HepG2 (cell line): ENCODE data around the gene TXNL4B. TPM values are rescaled to one million over a fixed set of nuclear protein-coding genes. Genes with fewer than 3 reads are reported as not detected.
A peak's percentile ranks its signal among the peaks of the same experiment; 100 is the strongest.

ENCODE experiments used
- CCDC6 ChIP-seq: sonication (generic); formaldehyde crosslinking; IDR thresholded peaks from 2 replicates; pipeline ENCODE4 v1.8.1; 2022; ENCODE audit warnings: mild to moderate bottlenecking, missing genetic modification reagents, moderate library complexity
- HNF4G ChIP-seq, 2 experiments: sonication (generic) in 1 of 2; formaldehyde crosslinking in 1 of 2; IDR thresholded peaks; 2 replicates each; pipeline versions ENCODE4 v1.4.0 to v1.6.1; 2011 to 2020; ENCODE audit warnings: borderline replicate concordance in 2 of 2, low read depth in 2 of 2, mild to moderate bottlenecking in 2 of 2, low read length in 1 of 2, missing genetic modification reagents in 1 of 2, moderate library complexity in 1 of 2
- HOMEZ ChIP-seq: IDR thresholded peaks from 2 replicates; pipeline ENCODE4 v1.6.1; 2016; ENCODE audit warnings: low read depth
- KLF11 ChIP-seq: IDR thresholded peaks from 2 replicates; pipeline ENCODE4 v1.6.1; 2016; ENCODE audit warnings: missing compliant biosample characterization
- MIER3 ChIP-seq: IDR thresholded peaks from 2 replicates; pipeline ENCODE4 v1.6.1; 2016; ENCODE audit warnings: missing compliant biosample characterization, borderline replicate concordance
- NFRKB ChIP-seq: fragments of 450-650 bp; IDR thresholded peaks from 2 replicates; pipeline ENCODE4 v1.6.1; 2017
- NR2F2 ChIP-seq: IDR thresholded peaks from 2 replicates; pipeline ENCODE4 v1.6.1; 2012; ENCODE audit warnings: low read depth, inconsistent platforms, borderline replicate concordance
- PAF1 ChIP-seq: IDR thresholded peaks from 2 replicates; pipeline ENCODE4 v1.6.1; 2016; ENCODE audit warnings: missing genetic modification reagents, missing compliant biosample characterization
- POLR2AphosphoS5 ChIP-seq: IDR thresholded peaks from 2 replicates; pipeline ENCODE4 v1.6.1; 2012; ENCODE audit warnings: low read depth, low read length
- RFXANK ChIP-seq: IDR thresholded peaks from 2 replicates; pipeline ENCODE4 v1.6.1; 2016
- SALL2 ChIP-seq: sonication (generic); formaldehyde crosslinking; IDR thresholded peaks from 2 replicates; pipeline ENCODE4 v1.8.1; 2023; ENCODE audit warnings: mild to moderate bottlenecking, missing genetic modification reagents, inconsistent platforms
- SKIL ChIP-seq: sonication (generic); formaldehyde crosslinking; IDR thresholded peaks from 2 replicates; pipeline ENCODE4 v1.8.0; 2022; ENCODE audit warnings: missing genetic modification reagents, mild to moderate bottlenecking, moderate library complexity, borderline replicate concordance
- SMC3 ChIP-seq: IDR thresholded peaks from 2 replicates; pipeline ENCODE4 v1.6.1; 2011; ENCODE audit warnings: low read length, improper control_type of control experiment
- SNAPC2 ChIP-seq: sonication (generic); formaldehyde crosslinking; IDR thresholded peaks from 2 replicates; pipeline ENCODE4 v1.8.1; 2022; ENCODE audit warnings: mild to moderate bottlenecking, missing genetic modification reagents
- SOX5 ChIP-seq: IDR thresholded peaks from 2 replicates; pipeline ENCODE4 v1.6.1; 2016; ENCODE audit warnings: borderline replicate concordance
- SP140L ChIP-seq: sonication (generic); formaldehyde crosslinking; IDR thresholded peaks from 2 replicates; pipeline ENCODE4 v1.4.0; 2020; ENCODE audit warnings: missing genetic modification reagents, borderline replicate concordance
- THRA ChIP-seq: sonication (generic); formaldehyde crosslinking; IDR thresholded peaks from 2 replicates; pipeline ENCODE4 v1.4.0; 2020; ENCODE audit warnings: missing genetic modification reagents, borderline replicate concordance
- YY1 ChIP-seq: IDR thresholded peaks from 2 replicates; pipeline ENCODE4 v1.6.1; 2011; ENCODE audit warnings: low read length, low read depth, moderate library complexity, mild to moderate bottlenecking; ENCODE audit not compliant: insufficient read depth, insufficient replicate concordance
- ZNF17 ChIP-seq: sonication (generic); formaldehyde crosslinking; IDR thresholded peaks from 2 replicates; pipeline ENCODE4 v1.5.0; 2020; ENCODE audit warnings: mild to moderate bottlenecking, missing genetic modification reagents
- ZNF282 ChIP-seq: fragments of 450-650 bp; IDR thresholded peaks from 2 replicates; pipeline ENCODE4 v1.6.1; 2018; ENCODE audit not compliant: partially characterized antibody
- ZNF556 ChIP-seq: sonication (generic); formaldehyde crosslinking; IDR thresholded peaks from 2 replicates; pipeline ENCODE4 v1.4.0; 2020; ENCODE audit warnings: mild to moderate bottlenecking, missing genetic modification reagents, borderline replicate concordance
- ZNF746 ChIP-seq: sonication (generic); formaldehyde crosslinking; IDR thresholded peaks from 2 replicates; pipeline ENCODE4 v1.8.0; 2022; ENCODE audit warnings: mild to moderate bottlenecking, missing genetic modification reagents
- ZNF768 ChIP-seq: sonication (generic); formaldehyde crosslinking; IDR thresholded peaks from 2 replicates; pipeline ENCODE4 v1.4.0; 2020; ENCODE audit warnings: missing genetic modification reagents
- polyA plus RNA-seq, 8 experiments: library from polyadenylated mRNA; depleted of rRNA in 3 of 8; stranded (reverse) in 7 of 8; unstranded in 1 of 8; fragments of >200 nt; fragmentation: Illumina TruSeq in 4 of 8; extraction: Trizol in 4 of 8; gene quantifications; 2 replicates each; pipeline versions ENCODE4 v1.2.1 to v1.2.3, GENCODE V29; 2011 to 2016; ENCODE audit warnings: low read depth in 4 of 8, missing spikeins in 1 of 8, mixed read lengths in 1 of 8; ENCODE audit not compliant: insufficient read depth in 1 of 8
- total RNA-seq, 5 experiments: library from RNA; depleted of rRNA; stranded (reverse); fragments of >200 nt; fragmentation: Illumina TruSeq; extraction: Trizol; gene quantifications; 2 replicates each; pipeline ENCODE4 v1.2.3, GENCODE V29; 2016; ENCODE audit warnings: low read depth in 1 of 5

The TXNL4B gene
- total and polyA plus RNA-seq, 2 of the 13 experiments (the other 11 are each of a cell fraction or from before 2014, with no cell fraction given) = 17.4 to 18.3 TPM

GRCh38 chr16:72072514-72073342 lies 20.7 kb downstream of the TXNL4B start (continued):
- peak; percentile 82 for TF ChIP-seq YY1
- 0 out of 2 replicates have a peak, but pooled peaks have one; percentile 3 for TF ChIP-seq SMC3
- 0 out of 2 replicates have a peak, but pooled peaks have one; percentile 46 for TF ChIP-seq SALL2 (CRISPR knock-in tag)
- 0 out of 2 replicates have a peak, but pooled peaks have one; percentile 33 for TF ChIP-seq SP140L (CRISPR knock-in tag)
- TF ChIP-seq SOX5 = peak; percentile 86
- TF ChIP-seq ZNF746 (CRISPR knock-in tag) = peak; percentile 60; the same call in 1 of the 2 replicates
- 0 out of 2 replicates have a peak, but pooled peaks have one; percentile 31 for TF ChIP-seq RFXANK (CRISPR knock-in tag)
- TF ChIP-seq HOMEZ (CRISPR knock-in tag) = peak; percentile 92
- no peak for TF ChIP-seq ZNF17 (CRISPR knock-in tag)
- TF ChIP-seq HNF4G (IDR thresholded peaks at IDR 0.05; ENCODE audit: borderline replicate concordance, low read depth, low read length) = peak; percentile 53; the same call in 1 of the 2 replicates
- no peak for TF ChIP-seq HNF4G (CRISPR knock-in tag; IDR thresholded peaks at IDR 0.05; ENCODE audit: borderline replicate concordance, low read depth)
- TF ChIP-seq SKIL (CRISPR knock-in tag) = peak; percentile 20; the same call in 1 of the 2 replicates
- TF ChIP-seq ZNF282 = no peak
- TF ChIP-seq PAF1 (CRISPR knock-in tag) = peak; percentile 78; the same call in 1 of the 2 replicates
- peak; percentile 37; the same call in 1 of the 2 replicates for TF ChIP-seq THRA
- TF ChIP-seq POLR2AphosphoS5 = peak; percentile 77
- TF ChIP-seq KLF11 (CRISPR knock-in tag) = 0 out of 2 replicates have a peak, but pooled peaks have one; percentile 39
- 0 out of 2 replicates have a peak, but pooled peaks have one; percentile 18 for TF ChIP-seq SNAPC2
- no peak for TF ChIP-seq NR2F2
- TF ChIP-seq ZNF556 = no peak
- TF ChIP-seq ZNF768 (CRISPR knock-in tag) = no peak
- TF ChIP-seq CCDC6 (CRISPR knock-in tag) = 0 out of 2 replicates have a peak, but pooled peaks have one; percentile 18
- TF ChIP-seq NFRKB = no peak; the same call in 1 of the 2 replicates
- peak; percentile 80 for TF ChIP-seq MIER3 (CRISPR knock-in tag)
